HepG2 (cell line): ENCODE data around the gene ZNF195. TPM values are rescaled to one million over a fixed set of nuclear protein-coding genes. Genes with fewer than 3 reads are reported as not detected.

Source experiments
- CBX5 ChIP-seq: sonication (generic); formaldehyde crosslinking; IDR thresholded peaks from 2 replicates; pipeline ENCODE4 v1.4.0; 2020; ENCODE audit warnings: missing genetic modification reagents, borderline replicate concordance
- NCOA2 ChIP-seq: sonication (generic); formaldehyde crosslinking; IDR thresholded peaks from 2 replicates; pipeline ENCODE4 v1.8.0; 2022; ENCODE audit warnings: inconsistent platforms
- TFDP1 ChIP-seq: IDR thresholded peaks from 2 replicates; pipeline ENCODE4 v1.6.1; 2016; ENCODE audit warnings: missing compliant biosample characterization, missing genetic modification reagents, borderline replicate concordance
- ZBTB46 ChIP-seq: sonication (generic); formaldehyde crosslinking; IDR thresholded peaks from 2 replicates; pipeline ENCODE4 v1.4.0; 2020; ENCODE audit warnings: mild to moderate bottlenecking, missing genetic modification reagents, borderline replicate concordance
- ZNF512B ChIP-seq: sonication (generic); formaldehyde crosslinking; IDR thresholded peaks from 2 replicates; pipeline ENCODE4 v1.5.1; 2020; ENCODE audit warnings: missing genetic modification reagents, mild to moderate bottlenecking, borderline replicate concordance
- ZNF569 ChIP-seq: sonication (generic); formaldehyde crosslinking; IDR thresholded peaks from 2 replicates; pipeline ENCODE4 v1.5.0; 2020; ENCODE audit warnings: mild to moderate bottlenecking, missing genetic modification reagents, moderate library complexity, borderline replicate concordance
- polyA plus RNA-seq, 8 experiments: library from polyadenylated mRNA; depleted of rRNA in 3 of 8; stranded (reverse) in 7 of 8; unstranded in 1 of 8; fragments of >200 nt; fragmentation: Illumina TruSeq in 4 of 8; extraction: Trizol in 4 of 8; gene quantifications; 2 replicates each; pipeline versions ENCODE4 v1.2.1 to v1.2.3, GENCODE V29; 2011 to 2016; ENCODE audit warnings: low read depth in 4 of 8, missing spikeins in 1 of 8, mixed read lengths in 1 of 8; ENCODE audit not compliant: insufficient read depth in 1 of 8
- total RNA-seq, 5 experiments: library from RNA; depleted of rRNA; stranded (reverse); fragments of >200 nt; fragmentation: Illumina TruSeq; extraction: Trizol; gene quantifications; 2 replicates each; pipeline ENCODE4 v1.2.3, GENCODE V29; 2016; ENCODE audit warnings: low read depth in 1 of 5
- TF ChIP-seq, protein P1 (sequence below): sonication (generic); formaldehyde crosslinking; IDR thresholded peaks from 2 replicates; pipeline ENCODE4 v1.9.0; 2021; ENCODE audit warnings: missing genetic modification reagents, borderline replicate concordance
- TF ChIP-seq, protein P2 (sequence below): IDR thresholded peaks from 2 replicates; pipeline ENCODE4 v1.6.1; 2016; ENCODE audit warnings: missing genetic modification reagents, missing compliant biosample characterization
- TF ChIP-seq, protein P3 (sequence below): fragments of 450-650 bp; IDR thresholded peaks from 2 replicates; pipeline ENCODE4 v1.6.1; 2017; ENCODE audit warnings: mild to moderate bottlenecking
- TF ChIP-seq, protein P4 (sequence below): sonication (generic); formaldehyde crosslinking; conservative IDR thresholded peaks from 2 replicates; pipeline ENCODE4 v1.8.0; 2022; ENCODE audit warnings: missing genetic modification reagents
- TF ChIP-seq, protein P5 (sequence below): IDR thresholded peaks from 2 replicates; pipeline ENCODE4 v1.6.1; 2016; ENCODE audit warnings: low read depth, control low read depth

Gene ZNF195
- total and polyA plus RNA-seq, 2 of the 13 experiments (the other 11 are each of a cell fraction or from before 2014, with no cell fraction given): 17.3 to 31.4 TPM

GRCh38 chr11:3378426-3379423, at the start of gene ZNF195 (continued):
- TF ChIP-seq TFDP1 (peak; percentile 26; the same call in 1 of the 2 replicates), CBX5 (peak; percentile 53; the same call in 1 of the 2 replicates), ZBTB46 (CRISPR knock-in tag) (no peak), ZNF569 (no peak), ZNF512B (no peak), NCOA2 (no peak)
- TF ChIP-seq, protein P1, sequence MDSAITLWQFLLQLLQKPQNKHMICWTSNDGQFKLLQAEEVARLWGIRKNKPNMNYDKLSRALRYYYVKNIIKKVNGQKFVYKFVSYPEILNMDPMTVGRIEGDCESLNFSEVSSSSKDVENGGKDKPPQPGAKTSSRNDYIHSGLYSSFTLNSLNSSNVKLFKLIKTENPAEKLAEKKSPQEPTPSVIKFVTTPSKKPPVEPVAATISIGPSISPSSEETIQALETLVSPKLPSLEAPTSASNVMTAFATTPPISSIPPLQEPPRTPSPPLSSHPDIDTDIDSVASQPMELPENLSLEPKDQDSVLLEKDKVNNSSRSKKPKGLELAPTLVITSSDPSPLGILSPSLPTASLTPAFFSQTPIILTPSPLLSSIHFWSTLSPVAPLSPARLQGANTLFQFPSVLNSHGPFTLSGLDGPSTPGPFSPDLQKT (CRISPR knock-in tag): no peak
- TF ChIP-seq, protein P2, sequence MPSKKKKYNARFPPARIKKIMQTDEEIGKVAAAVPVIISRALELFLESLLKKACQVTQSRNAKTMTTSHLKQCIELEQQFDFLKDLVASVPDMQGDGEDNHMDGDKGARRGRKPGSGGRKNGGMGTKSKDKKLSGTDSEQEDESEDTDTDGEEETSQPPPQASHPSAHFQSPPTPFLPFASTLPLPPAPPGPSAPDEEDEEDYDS (CRISPR knock-in tag): peak; percentile 86
- TF ChIP-seq, protein P3, sequence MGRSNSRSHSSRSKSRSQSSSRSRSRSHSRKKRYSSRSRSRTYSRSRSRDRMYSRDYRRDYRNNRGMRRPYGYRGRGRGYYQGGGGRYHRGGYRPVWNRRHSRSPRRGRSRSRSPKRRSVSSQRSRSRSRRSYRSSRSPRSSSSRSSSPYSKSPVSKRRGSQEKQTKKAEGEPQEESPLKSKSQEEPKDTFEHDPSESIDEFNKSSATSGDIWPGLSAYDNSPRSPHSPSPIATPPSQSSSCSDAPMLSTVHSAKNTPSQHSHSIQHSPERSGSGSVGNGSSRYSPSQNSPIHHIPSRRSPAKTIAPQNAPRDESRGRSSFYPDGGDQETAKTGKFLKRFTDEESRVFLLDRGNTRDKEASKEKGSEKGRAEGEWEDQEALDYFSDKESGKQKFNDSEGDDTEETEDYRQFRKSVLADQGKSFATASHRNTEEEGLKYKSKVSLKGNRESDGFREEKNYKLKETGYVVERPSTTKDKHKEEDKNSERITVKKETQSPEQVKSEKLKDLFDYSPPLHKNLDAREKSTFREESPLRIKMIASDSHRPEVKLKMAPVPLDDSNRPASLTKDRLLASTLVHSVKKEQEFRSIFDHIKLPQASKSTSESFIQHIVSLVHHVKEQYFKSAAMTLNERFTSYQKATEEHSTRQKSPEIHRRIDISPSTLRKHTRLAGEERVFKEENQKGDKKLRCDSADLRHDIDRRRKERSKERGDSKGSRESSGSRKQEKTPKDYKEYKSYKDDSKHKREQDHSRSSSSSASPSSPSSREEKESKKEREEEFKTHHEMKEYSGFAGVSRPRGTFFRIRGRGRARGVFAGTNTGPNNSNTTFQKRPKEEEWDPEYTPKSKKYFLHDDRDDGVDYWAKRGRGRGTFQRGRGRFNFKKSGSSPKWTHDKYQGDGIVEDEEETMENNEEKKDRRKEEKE: no peak
- TF ChIP-seq, protein P4, sequence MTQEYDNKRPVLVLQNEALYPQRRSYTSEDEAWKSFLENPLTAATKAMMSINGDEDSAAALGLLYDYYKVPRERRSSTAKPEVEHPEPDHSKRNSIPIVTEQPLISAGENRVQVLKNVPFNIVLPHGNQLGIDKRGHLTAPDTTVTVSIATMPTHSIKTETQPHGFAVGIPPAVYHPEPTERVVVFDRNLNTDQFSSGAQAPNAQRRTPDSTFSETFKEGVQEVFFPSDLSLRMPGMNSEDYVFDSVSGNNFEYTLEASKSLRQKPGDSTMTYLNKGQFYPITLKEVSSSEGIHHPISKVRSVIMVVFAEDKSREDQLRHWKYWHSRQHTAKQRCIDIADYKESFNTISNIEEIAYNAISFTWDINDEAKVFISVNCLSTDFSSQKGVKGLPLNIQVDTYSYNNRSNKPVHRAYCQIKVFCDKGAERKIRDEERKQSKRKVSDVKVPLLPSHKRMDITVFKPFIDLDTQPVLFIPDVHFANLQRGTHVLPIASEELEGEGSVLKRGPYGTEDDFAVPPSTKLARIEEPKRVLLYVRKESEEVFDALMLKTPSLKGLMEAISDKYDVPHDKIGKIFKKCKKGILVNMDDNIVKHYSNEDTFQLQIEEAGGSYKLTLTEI: no peak
- TF ChIP-seq, protein P5, sequence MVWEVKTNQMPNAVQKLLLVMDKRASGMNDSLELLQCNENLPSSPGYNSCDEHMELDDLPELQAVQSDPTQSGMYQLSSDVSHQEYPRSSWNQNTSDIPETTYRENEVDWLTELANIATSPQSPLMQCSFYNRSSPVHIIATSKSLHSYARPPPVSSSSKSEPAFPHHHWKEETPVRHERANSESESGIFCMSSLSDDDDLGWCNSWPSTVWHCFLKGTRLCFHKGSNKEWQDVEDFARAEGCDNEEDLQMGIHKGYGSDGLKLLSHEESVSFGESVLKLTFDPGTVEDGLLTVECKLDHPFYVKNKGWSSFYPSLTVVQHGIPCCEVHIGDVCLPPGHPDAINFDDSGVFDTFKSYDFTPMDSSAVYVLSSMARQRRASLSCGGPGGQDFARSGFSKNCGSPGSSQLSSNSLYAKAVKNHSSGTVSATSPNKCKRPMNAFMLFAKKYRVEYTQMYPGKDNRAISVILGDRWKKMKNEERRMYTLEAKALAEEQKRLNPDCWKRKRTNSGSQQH (CRISPR knock-in tag): peak; percentile 67; the same call in 1 of the 2 replicates
